A549 (cell line): ENCODE results near the gene TNPO3.

Experiments
- EHF ChIP-seq: fragments of 250-450 bp; sonication (Bioruptor Pico); IDR thresholded peaks from 2 replicates; pipeline ENCODE4 v1.5.0; 2020; ENCODE audit warnings: mild to moderate bottlenecking
- ELK1 ChIP-seq: fragments of 150-350 bp; IDR thresholded peaks from 2 replicates; pipeline ENCODE4 v1.6.1; 2014; ENCODE audit warnings: low read depth, mild to moderate bottlenecking, low read length
- ESRRA ChIP-seq: fragments of 150-350 bp; IDR thresholded peaks from 2 replicates; pipeline ENCODE4 v1.6.1; 2014; ENCODE audit warnings: mild to moderate bottlenecking, low read length, borderline replicate concordance
- HDAC2 ChIP-seq: fragments of 200-600 bp; sonication (generic); IDR thresholded peaks from 2 replicates; pipeline ENCODE4 v1.6.1; 2016
- NPAS2 ChIP-seq: fragments of 250-450 bp; sonication (Bioruptor Pico); IDR thresholded peaks from 2 replicates; pipeline ENCODE4 v1.8.0; 2022; ENCODE audit warnings: mild to moderate bottlenecking, moderate library complexity, borderline replicate concordance
- RCOR1 ChIP-seq: fragments of 150-350 bp; IDR thresholded peaks from 2 replicates; pipeline ENCODE4 v1.6.1; 2014; ENCODE audit warnings: antibody characterized with exemption, low read length, low read depth
- REST ChIP-seq: fragments of 200-600 bp; sonication (generic); IDR thresholded peaks from 2 replicates; pipeline ENCODE4 v1.6.1; 2016; ENCODE audit warnings: antibody characterized with exemption, mild to moderate bottlenecking, moderate library complexity
- TF ChIP-seq, protein P1 (sequence below): fragments of >200 bp; sonication (Bioruptor Twin); formaldehyde crosslinking; IDR thresholded peaks from 3 replicates; pipeline ENCODE4 v1.5.1; 2016

- no peak for TF ChIP-seq HDAC2
- TF ChIP-seq ELK1: no peak
- TF ChIP-seq ESRRA: no peak
- TF ChIP-seq, protein P1, sequence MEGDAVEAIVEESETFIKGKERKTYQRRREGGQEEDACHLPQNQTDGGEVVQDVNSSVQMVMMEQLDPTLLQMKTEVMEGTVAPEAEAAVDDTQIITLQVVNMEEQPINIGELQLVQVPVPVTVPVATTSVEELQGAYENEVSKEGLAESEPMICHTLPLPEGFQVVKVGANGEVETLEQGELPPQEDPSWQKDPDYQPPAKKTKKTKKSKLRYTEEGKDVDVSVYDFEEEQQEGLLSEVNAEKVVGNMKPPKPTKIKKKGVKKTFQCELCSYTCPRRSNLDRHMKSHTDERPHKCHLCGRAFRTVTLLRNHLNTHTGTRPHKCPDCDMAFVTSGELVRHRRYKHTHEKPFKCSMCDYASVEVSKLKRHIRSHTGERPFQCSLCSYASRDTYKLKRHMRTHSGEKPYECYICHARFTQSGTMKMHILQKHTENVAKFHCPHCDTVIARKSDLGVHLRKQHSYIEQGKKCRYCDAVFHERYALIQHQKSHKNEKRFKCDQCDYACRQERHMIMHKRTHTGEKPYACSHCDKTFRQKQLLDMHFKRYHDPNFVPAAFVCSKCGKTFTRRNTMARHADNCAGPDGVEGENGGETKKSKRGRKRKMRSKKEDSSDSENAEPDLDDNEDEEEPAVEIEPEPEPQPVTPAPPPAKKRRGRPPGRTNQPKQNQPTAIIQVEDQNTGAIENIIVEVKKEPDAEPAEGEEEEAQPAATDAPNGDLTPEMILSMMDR: no peak
- no peak for TF ChIP-seq RCOR1
- no peak for TF ChIP-seq EHF (CRISPR knock-in tag)
- TF ChIP-seq NPAS2: no peak
- no peak for TF ChIP-seq REST
Observed at GRCh38 chr7:129067943-129068548, 13.1 kb upstream of the TNPO3 start.
